ENCODE results near the gene RBM20. TPM values are rescaled to one million over a fixed set of nuclear protein-coding genes. Genes with fewer than 3 reads are reported as not detected.

The RBM20 gene
- polyA plus RNA-seq, 1 donor (not counting 4 experiments of a cell fraction or from before 2014, with no cell fraction given): 0.01 TPM

DNA sequence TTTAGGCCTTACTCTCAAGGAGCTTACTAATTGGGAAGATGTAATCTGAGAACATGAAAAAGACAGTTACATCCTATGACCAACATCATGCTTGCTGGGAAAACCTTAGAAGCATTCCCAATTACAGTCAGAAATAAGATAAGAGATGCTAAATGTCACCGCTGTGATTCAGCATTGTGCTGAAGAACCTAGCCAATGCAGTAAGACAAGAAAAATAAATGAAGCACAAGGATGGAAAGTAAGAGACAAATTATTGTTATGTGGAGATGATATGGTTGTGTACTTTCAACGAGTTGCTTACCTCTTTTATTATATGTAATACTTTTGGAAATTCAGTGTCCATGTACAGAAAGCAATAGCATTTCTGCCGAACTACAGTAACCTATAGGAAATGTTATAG lies 104.8 kb downstream of the RBM20 start:
- Histone ChIP-seq H3K27me3 (ENCODE audit: control insufficient read depth, extremely low read depth, insufficient read depth, low read length) (no peaks in the 10 kb centered on the region), H2AFZ (ENCODE audit: control insufficient read depth, low read length) (no peak overlapping the region), H3K9me1 (ENCODE audit: control insufficient read depth, extremely low read depth, insufficient read depth, low read length) (no peaks in the 10 kb centered on the region), H3K4me3 (ENCODE audit: control insufficient read depth in 2 of 3, extremely low read depth in 1 of 3, insufficient read depth in 2 of 3, low read depth in 1 of 3, low read length in 3 of 3) (no peak overlapping the region), H3K4me1 (ENCODE audit: control insufficient read depth, extremely low read depth, insufficient read depth, low read length) (peaks cover 5% of the 10 kb centered on the region), H3K36me3 (ENCODE audit: control insufficient read depth in 2 of 2, extremely low read depth in 1 of 2, insufficient read depth in 2 of 2, low read length in 2 of 2) (no peaks in the 10 kb centered on the region), H4K20me1 (ENCODE audit: control insufficient read depth, extremely low read depth, insufficient read depth, low read length) (no peaks in the 10 kb centered on the region), H3K79me2 (ENCODE audit: control insufficient read depth, insufficient read depth, low read length) (no peaks in the 10 kb centered on the region), H3K9me3 (ENCODE audit: control insufficient read depth, low read depth, low read length) (no peaks in the 10 kb centered on the region), H3K27ac (ENCODE audit: control insufficient read depth, insufficient read depth, low read length) (no peak overlapping the region), H3K9ac (ENCODE audit: control insufficient read depth, extremely low read depth, insufficient read depth, low read length) (no peak overlapping the region), H3K4me2 (ENCODE audit: control insufficient read depth, extremely low read depth, insufficient read depth, low read depth, low read length) (no peak overlapping the region)
- DNase-seq (ENCODE audit: low read depth, low spot score) (no peak), FAIRE-seq (no peak)
- no peak for TF ChIP-seq EZH2 (IDR thresholded peaks at IDR 0.05; ENCODE audit: low read length)
- TF ChIP-seq, protein P1, sequence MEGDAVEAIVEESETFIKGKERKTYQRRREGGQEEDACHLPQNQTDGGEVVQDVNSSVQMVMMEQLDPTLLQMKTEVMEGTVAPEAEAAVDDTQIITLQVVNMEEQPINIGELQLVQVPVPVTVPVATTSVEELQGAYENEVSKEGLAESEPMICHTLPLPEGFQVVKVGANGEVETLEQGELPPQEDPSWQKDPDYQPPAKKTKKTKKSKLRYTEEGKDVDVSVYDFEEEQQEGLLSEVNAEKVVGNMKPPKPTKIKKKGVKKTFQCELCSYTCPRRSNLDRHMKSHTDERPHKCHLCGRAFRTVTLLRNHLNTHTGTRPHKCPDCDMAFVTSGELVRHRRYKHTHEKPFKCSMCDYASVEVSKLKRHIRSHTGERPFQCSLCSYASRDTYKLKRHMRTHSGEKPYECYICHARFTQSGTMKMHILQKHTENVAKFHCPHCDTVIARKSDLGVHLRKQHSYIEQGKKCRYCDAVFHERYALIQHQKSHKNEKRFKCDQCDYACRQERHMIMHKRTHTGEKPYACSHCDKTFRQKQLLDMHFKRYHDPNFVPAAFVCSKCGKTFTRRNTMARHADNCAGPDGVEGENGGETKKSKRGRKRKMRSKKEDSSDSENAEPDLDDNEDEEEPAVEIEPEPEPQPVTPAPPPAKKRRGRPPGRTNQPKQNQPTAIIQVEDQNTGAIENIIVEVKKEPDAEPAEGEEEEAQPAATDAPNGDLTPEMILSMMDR (optimal IDR thresholded peaks at IDR 0.05 in 1 of 3, IDR thresholded peaks at IDR 0.05 in 1 of 3, conservative IDR thresholded peaks at IDR 0.05 in 1 of 3; ENCODE audit: extremely low read depth in 1 of 3, insufficient read depth in 2 of 3, low read length in 3 of 3): no peak
- dilution Hi-C loops (cut with MboI; ENCODE audit: extremely low pct_ligation_motif_present, low sequenced_read_pairs): no loop called here

DNA sequence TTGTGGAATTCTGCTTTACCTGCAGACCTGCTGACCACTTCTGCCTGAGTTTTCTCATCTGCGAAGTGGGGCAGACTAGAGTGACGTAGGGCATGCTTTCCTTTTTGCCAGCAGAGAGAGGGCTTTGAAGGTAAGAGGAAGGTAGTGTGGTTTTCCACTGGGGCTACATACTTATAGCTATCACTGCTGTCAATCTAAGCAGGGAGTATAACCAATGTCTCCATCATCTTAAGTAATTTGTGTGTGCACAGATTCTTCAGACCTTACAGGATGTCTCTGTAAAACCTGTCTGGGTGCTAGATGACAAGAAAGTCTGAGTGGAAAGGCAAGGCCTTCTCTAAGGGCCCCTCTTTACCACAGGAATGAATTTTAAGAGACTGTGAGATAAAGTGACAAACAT lies 106.8 kb downstream of the RBM20 start:
- Histone ChIP-seq H2AFZ (ENCODE audit: control insufficient read depth, low read length) (no peak overlapping the region), H3K9me1 (ENCODE audit: control insufficient read depth, extremely low read depth, insufficient read depth, low read length) (no peaks in the 10 kb centered on the region), H3K9ac (ENCODE audit: control insufficient read depth, extremely low read depth, insufficient read depth, low read length) (no peak overlapping the region), H4K20me1 (ENCODE audit: control insufficient read depth, extremely low read depth, insufficient read depth, low read length) (no peaks in the 10 kb centered on the region), H3K27ac (ENCODE audit: control insufficient read depth, insufficient read depth, low read length) (no peak overlapping the region), H3K79me2 (ENCODE audit: control insufficient read depth, insufficient read depth, low read length) (no peaks in the 10 kb centered on the region), H3K4me1 (ENCODE audit: control insufficient read depth, extremely low read depth, insufficient read depth, low read length) (peaks cover 3% of the 10 kb centered on the region), H3K9me3 (ENCODE audit: control insufficient read depth, low read depth, low read length) (no peaks in the 10 kb centered on the region), H3K4me2 (ENCODE audit: control insufficient read depth, extremely low read depth, insufficient read depth, low read depth, low read length) (no peak overlapping the region), H3K36me3 (ENCODE audit: control insufficient read depth in 2 of 2, extremely low read depth in 1 of 2, insufficient read depth in 2 of 2, low read length in 2 of 2) (no peaks in the 10 kb centered on the region), H3K27me3 (ENCODE audit: control insufficient read depth, extremely low read depth, insufficient read depth, low read length) (no peaks in the 10 kb centered on the region), H3K4me3 (ENCODE audit: control insufficient read depth in 2 of 3, extremely low read depth in 1 of 3, insufficient read depth in 2 of 3, low read depth in 1 of 3, low read length in 3 of 3) (no peak overlapping the region)
- FAIRE-seq (no peak), DNase-seq (ENCODE audit: low read depth, low spot score) (no peak)
- no peak for TF ChIP-seq EZH2 (IDR thresholded peaks at IDR 0.05; ENCODE audit: low read length)
- dilution Hi-C loops (cut with MboI; ENCODE audit: extremely low pct_ligation_motif_present, low sequenced_read_pairs): no loop called here

DNA sequence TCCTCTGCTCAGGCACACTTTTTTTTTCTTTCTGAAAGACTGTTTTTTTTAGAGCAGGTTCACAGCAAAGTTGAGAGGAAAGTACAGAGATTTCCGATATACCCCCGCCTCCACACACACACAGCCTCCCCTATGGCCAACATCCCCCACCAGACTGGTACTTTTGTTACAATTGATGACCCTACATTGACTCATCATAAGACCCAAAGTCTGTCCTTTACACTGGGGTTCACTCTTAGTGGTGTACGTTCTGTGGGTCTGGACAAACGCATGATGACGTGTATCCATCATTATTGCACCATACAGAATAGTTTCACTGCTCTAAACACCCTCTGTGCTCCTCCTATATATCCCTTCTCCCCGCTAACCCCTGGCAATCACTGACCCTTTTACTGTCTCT lies 107.7 kb downstream of the RBM20 start:
- no peak overlapping the region for H3K9ac ChIP-seq (ENCODE audit: control insufficient read depth, extremely low read depth, insufficient read depth, low read length)
- DNase-seq (ENCODE audit: low read depth, low spot score) (no peak), FAIRE-seq (no peak)
- H3K9me3 ChIP-seq (ENCODE audit: control insufficient read depth, low read depth, low read length): no peaks in the 10 kb centered on the region
- H3K36me3 ChIP-seq (ENCODE audit: control insufficient read depth in 2 of 2, extremely low read depth in 1 of 2, insufficient read depth in 2 of 2, low read length in 2 of 2): no peaks in the 10 kb centered on the region
- H3K79me2 ChIP-seq (ENCODE audit: control insufficient read depth, insufficient read depth, low read length): no peaks in the 10 kb centered on the region
- H3K27ac ChIP-seq (ENCODE audit: control insufficient read depth, insufficient read depth, low read length): no peak overlapping the region
- no peak overlapping the region for H2AFZ ChIP-seq (ENCODE audit: control insufficient read depth, low read length)
- H3K4me3 ChIP-seq (ENCODE audit: control insufficient read depth in 2 of 3, extremely low read depth in 1 of 3, insufficient read depth in 2 of 3, low read depth in 1 of 3, low read length in 3 of 3): no peak overlapping the region
- no peaks in the 10 kb centered on the region for H3K27me3 ChIP-seq (ENCODE audit: control insufficient read depth, extremely low read depth, insufficient read depth, low read length)
- TF ChIP-seq, protein P1 (optimal IDR thresholded peaks at IDR 0.05 in 1 of 3, IDR thresholded peaks at IDR 0.05 in 1 of 3, conservative IDR thresholded peaks at IDR 0.05 in 1 of 3; ENCODE audit: extremely low read depth in 1 of 3, insufficient read depth in 2 of 3, low read length in 3 of 3): no peak
- no peak for TF ChIP-seq EZH2 (IDR thresholded peaks at IDR 0.05; ENCODE audit: low read length)
- H4K20me1 ChIP-seq (ENCODE audit: control insufficient read depth, extremely low read depth, insufficient read depth, low read length): no peaks in the 10 kb centered on the region
- dilution Hi-C loops (cut with MboI; ENCODE audit: extremely low pct_ligation_motif_present, low sequenced_read_pairs): no loop called here
- H3K9me1 ChIP-seq (ENCODE audit: control insufficient read depth, extremely low read depth, insufficient read depth, low read length): no peaks in the 10 kb centered on the region
- no peak overlapping the region for H3K4me2 ChIP-seq (ENCODE audit: control insufficient read depth, extremely low read depth, insufficient read depth, low read depth, low read length)
- no peaks in the 10 kb centered on the region for H3K4me1 ChIP-seq (ENCODE audit: control insufficient read depth, extremely low read depth, insufficient read depth, low read length)

All from keratinocyte (primary cell).